ENCODE results near the gene NKAP.

DNA sequence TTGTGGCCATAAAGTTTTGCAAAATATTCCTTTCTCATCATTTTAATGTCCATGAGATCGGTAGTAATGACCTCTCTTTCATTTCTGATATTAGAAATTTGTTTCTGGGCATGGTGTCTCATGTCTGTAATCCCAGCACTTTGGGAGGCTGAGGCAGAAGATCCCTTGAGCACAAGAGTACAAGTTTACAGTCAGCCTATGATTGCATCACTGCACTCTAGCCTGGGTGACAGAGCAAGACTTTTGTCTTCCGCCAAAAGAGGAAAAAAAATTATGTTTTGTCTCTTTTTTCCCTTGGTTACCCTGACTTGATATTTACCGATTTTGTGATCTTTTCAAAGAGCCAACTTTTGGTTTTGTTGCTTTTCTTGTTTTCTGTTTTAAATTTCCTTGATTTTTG lies 10.8 kb upstream of the NKAP start:
- TF ChIP-seq, protein P1, sequence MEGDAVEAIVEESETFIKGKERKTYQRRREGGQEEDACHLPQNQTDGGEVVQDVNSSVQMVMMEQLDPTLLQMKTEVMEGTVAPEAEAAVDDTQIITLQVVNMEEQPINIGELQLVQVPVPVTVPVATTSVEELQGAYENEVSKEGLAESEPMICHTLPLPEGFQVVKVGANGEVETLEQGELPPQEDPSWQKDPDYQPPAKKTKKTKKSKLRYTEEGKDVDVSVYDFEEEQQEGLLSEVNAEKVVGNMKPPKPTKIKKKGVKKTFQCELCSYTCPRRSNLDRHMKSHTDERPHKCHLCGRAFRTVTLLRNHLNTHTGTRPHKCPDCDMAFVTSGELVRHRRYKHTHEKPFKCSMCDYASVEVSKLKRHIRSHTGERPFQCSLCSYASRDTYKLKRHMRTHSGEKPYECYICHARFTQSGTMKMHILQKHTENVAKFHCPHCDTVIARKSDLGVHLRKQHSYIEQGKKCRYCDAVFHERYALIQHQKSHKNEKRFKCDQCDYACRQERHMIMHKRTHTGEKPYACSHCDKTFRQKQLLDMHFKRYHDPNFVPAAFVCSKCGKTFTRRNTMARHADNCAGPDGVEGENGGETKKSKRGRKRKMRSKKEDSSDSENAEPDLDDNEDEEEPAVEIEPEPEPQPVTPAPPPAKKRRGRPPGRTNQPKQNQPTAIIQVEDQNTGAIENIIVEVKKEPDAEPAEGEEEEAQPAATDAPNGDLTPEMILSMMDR (IDR thresholded peaks at IDR 0.05): no peak
- no peak for TF ChIP-seq POLR2A (IDR thresholded peaks at IDR 0.05)
